SH-SY5Y (cell line): ENCODE results near the gene XAGE3.

ENCODE experiments used
- GATA2 ChIP-seq: IDR thresholded peaks from 2 replicates; pipeline ENCODE4 v1.6.1; 2011; ENCODE audit warnings: mild to moderate bottlenecking, low read depth, low read length
- GATA3 ChIP-seq: IDR thresholded peaks from 2 replicates; pipeline ENCODE4 v1.6.1; 2011; ENCODE audit warnings: low read depth, mild to moderate bottlenecking, low read length, moderate library complexity

- TF ChIP-seq GATA2 = no peak
- TF ChIP-seq GATA3 = no peak
Observed at GRCh38 chrX:52824608-52825007, 43.3 kb downstream of the XAGE3 start.
